Stimulated activated CD8-positive, alpha-beta memory T cell treated with anti-CD3 and anti-CD28 coated beads, Interleukin-12 subunit alpha, Interleukin-12 subunit beta, amount 100 ng/mL, for 1 hour (primary cell): ENCODE measurements around the gene SRP14.
"Not testable (repeated sequence)": the region's sequence is repeated elsewhere in the genome, so short reads cannot be mapped to it uniquely, and the experiment has no call there.

Experiments
- DNase-seq: peaks from one replicate; pipeline ENCODE4 v3.0.0-alpha.2; 2020; ENCODE audit warnings: low read depth

Gene SRP14

GRCh38 chr15:40038638-40039543, at the start of gene SRP14:
Gene SRP14, minus strand, starts transcription at chr15:40039181. Its CDS starts 65 bp downstream, at chr15:40039116.
- DNase-seq = peak; percentile 90

GRCh38 chr15:40087991-40088928, 49.3 kb upstream of the SRP14 start:
- no peak for DNase-seq

GRCh38 chr15:40087068-40087810, 48.3 kb upstream of the SRP14 start:
- DNase-seq = no peak

GRCh38 chr15:40085266-40085665, 46.3 kb upstream of the SRP14 start:
- DNase-seq = no peak

- DNase-seq = no peak
Measured at GRCh38 chr15:40084650-40085049, 45.7 kb upstream of the SRP14 start.

- DNase-seq = no peak
Measured at GRCh38 chr15:40082195-40082883, 43.4 kb upstream of the SRP14 start.

- no peak for DNase-seq
Measured at GRCh38 chr15:40081691-40082194, 42.8 kb upstream of the SRP14 start.

GRCh38 chr15:40080847-40081246, 41.9 kb upstream of the SRP14 start:
- DNase-seq = no peak

GRCh38 chr15:40080104-40080503, 41.1 kb upstream of the SRP14 start:
- DNase-seq = no peak

GRCh38 chr15:40079456-40079855, 40.5 kb upstream of the SRP14 start:
- no peak for DNase-seq

GRCh38 chr15:40075298-40076044, 36.5 kb upstream of the SRP14 start:
- DNase-seq = no peak

GRCh38 chr15:40074656-40075055, 35.7 kb upstream of the SRP14 start:
- not testable (repeated sequence) for DNase-seq

- DNase-seq = not testable (repeated sequence)
Measured at GRCh38 chr15:40073716-40074490, 34.9 kb upstream of the SRP14 start.

GRCh38 chr15:40072216-40072990, 33.4 kb upstream of the SRP14 start:
- no peak for DNase-seq

- DNase-seq = no peak
Measured at GRCh38 chr15:40070608-40071218, 31.7 kb upstream of the SRP14 start.

GRCh38 chr15:40070166-40070557, 31.2 kb upstream of the SRP14 start:
- DNase-seq = no peak

- DNase-seq = no peak
Measured at GRCh38 chr15:40069178-40070165, 30.5 kb upstream of the SRP14 start.
